Body of pancreas (tissue), 4 donors: ENCODE results near the gene DTX3L. TPM values are rescaled to one million over a fixed set of nuclear protein-coding genes. Genes with fewer than 3 reads are reported as not detected.
"Not testable (repeated sequence)": the region's sequence is repeated elsewhere in the genome, so short reads cannot be mapped to it uniquely, and the experiment has no call there.

ENCODE experiments used
- ATAC-seq: fragments of 150-250 bp; one replicate; pipeline ENCODE4 v1.9.1; 2016
- DNase-seq, 4 donors: peaks; one replicate each; pipeline ENCODE4 v3.0.0-alpha.2; 2019
- H3K27ac ChIP-seq, 4 donors: fragments of 200-600 bp; sonication (generic); 1 replicate in 3 of 4; 2 replicates in 1 of 4; pipeline versions ENCODE4 v1.5.1 to v1.6.1; 2016 to 2019; ENCODE audit warnings: mild to moderate bottlenecking in 1 of 4, mixed read lengths in 1 of 4, moderate library complexity in 1 of 4
- H3K27me3 ChIP-seq, 2 donors: fragments of 200-600 bp; sonication (generic); one replicate each; pipeline ENCODE4 v1.6.0; 2016; ENCODE audit warnings: mild to moderate bottlenecking in 1 of 2
- H3K36me3 ChIP-seq, 2 donors: fragments of 200-600 bp; sonication (generic); replicated peaks in 1 of 2; 2 replicates each; pipeline ENCODE4 v1.5.1; 2016; ENCODE audit warnings: low read depth in 2 of 2; ENCODE audit not compliant: insufficient read depth in 1 of 2
- H3K4me1 ChIP-seq: fragments of 200-600 bp; sonication (generic); one replicate; pipeline ENCODE4 v1.6.0; 2016
- H3K4me3 ChIP-seq, 2 donors: fragments of 200-600 bp; sonication (generic); 1 replicate in 1 of 2; 2 replicates in 1 of 2; pipeline ENCODE4 v1.5.1; 2016 to 2019
- H3K9me3 ChIP-seq, 3 donors: fragments of 200-600 bp; sonication (generic); 1 replicate in 2 of 3; 2 replicates in 1 of 3; pipeline ENCODE4 v1.5.1; 2016
- POLR2A ChIP-seq, 3 donors: fragments of 450-650 bp; IDR thresholded peaks; one replicate each; pipeline ENCODE4 v1.6.1; 2016; ENCODE audit warnings: antibody characterized with exemption in 3 of 3, mild to moderate bottlenecking in 2 of 3
- WGBS, 2 donors: methylation state at CpG; one replicate each; pipeline ENCODE4 v1.1.5; 2017; 5-methylcytosine and 5-hydroxymethylcytosine counted together
- intact Hi-C: fragments of 100-400 bp; cut with DNase I; formaldehyde crosslinking; loops from one replicate; pipeline ENCODE4 v1.15.1; 2023
- total RNA-seq, 2 donors: library from RNA; depleted of rRNA; stranded (reverse); fragments of >200 nt; gene quantifications; one replicate each; pipeline ENCODE4 v1.1.0, GENCODE V29; 2016
- TF ChIP-seq, protein P1 (sequence below), 7 experiments: fragments of 450-650 bp in 4 of 7; fragments of 200-600 bp in 3 of 7; sonication (generic) in 3 of 7; IDR thresholded peaks; one replicate each; pipeline ENCODE4 v1.5.1; 2016 to 2019; ENCODE audit warnings: antibody characterized with exemption in 7 of 7

The DTX3L gene
- total RNA-seq, 2 donors from 2014 or later, result 13.5 to 17.6 TPM

DNA sequence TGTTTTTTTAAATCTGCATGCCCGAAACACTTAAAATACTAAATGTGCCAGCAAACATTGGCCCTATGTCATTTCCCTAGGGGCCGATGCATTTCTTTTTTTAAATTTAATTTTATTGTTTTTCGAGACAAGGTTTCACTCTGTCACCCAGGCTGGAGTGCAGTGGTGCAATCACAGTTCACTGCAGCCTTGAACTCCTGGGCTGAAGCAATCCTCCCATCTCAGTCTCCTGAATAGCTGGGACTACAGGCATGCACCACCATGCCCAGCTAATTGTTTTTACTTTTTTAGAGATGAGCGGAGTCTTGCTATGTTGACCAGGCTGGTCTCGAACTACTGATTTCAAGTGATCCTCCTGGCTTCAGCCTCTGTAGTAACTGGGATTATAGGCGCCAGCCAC lies 5.5 kb upstream of the DTX3L start:
- peaks cover 0 to 12% of the 10 kb centered on the region in 2 donors for H3K36me3 ChIP-seq
- no peak for DNase-seq
- H3K4me3 ChIP-seq, result no peak overlapping the region
- no peaks in the 10 kb centered on the region for H3K9me3 ChIP-seq
- H3K27me3 ChIP-seq, result no peaks in the 10 kb centered on the region
- WGBS, 2 donors, result 88% methylated on average over 6 of the region's 6 CpGs
- intact Hi-C loops, result no loop called here
- no peak for TF ChIP-seq POLR2A (IDR thresholded peaks at IDR 0.05)
- TF ChIP-seq, protein P1, sequence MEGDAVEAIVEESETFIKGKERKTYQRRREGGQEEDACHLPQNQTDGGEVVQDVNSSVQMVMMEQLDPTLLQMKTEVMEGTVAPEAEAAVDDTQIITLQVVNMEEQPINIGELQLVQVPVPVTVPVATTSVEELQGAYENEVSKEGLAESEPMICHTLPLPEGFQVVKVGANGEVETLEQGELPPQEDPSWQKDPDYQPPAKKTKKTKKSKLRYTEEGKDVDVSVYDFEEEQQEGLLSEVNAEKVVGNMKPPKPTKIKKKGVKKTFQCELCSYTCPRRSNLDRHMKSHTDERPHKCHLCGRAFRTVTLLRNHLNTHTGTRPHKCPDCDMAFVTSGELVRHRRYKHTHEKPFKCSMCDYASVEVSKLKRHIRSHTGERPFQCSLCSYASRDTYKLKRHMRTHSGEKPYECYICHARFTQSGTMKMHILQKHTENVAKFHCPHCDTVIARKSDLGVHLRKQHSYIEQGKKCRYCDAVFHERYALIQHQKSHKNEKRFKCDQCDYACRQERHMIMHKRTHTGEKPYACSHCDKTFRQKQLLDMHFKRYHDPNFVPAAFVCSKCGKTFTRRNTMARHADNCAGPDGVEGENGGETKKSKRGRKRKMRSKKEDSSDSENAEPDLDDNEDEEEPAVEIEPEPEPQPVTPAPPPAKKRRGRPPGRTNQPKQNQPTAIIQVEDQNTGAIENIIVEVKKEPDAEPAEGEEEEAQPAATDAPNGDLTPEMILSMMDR (IDR thresholded peaks at IDR 0.05), result no peak
- no peak overlapping the region for H3K27ac ChIP-seq
- H3K4me1 ChIP-seq, result peaks cover 22% of the 10 kb centered on the region
- ATAC-seq, result no peak

DNA sequence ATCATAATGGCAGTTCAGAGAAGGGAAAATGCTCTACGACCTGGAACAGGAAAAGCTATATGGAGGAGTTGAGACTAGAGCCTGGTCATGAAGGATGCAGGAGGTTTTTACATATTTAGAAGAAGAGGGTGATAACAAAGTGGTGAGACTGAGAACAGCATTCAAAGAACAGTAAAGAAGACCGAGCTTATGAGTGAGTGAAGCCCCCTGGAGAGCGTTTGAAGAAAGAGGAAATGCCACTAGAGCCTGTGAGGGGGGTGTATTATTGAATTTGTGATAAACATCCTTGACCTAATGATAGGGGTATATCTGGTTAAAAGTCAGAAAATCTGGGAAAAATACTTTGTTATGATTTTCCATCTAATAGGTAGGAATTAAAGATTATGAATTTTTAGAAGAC lies 4.2 kb upstream of the DTX3L start:
- Histone ChIP-seq H3K4me3 (no peak overlapping the region), H3K4me1 (peaks cover 25% of the 10 kb centered on the region), H3K27me3 (no peaks in the 10 kb centered on the region), H3K27ac (no peak overlapping the region), H3K36me3 (peaks cover 0 to 12% of the 10 kb centered on the region in 2 donors), H3K9me3 (no peaks in the 10 kb centered on the region)
- intact Hi-C loops, result no loop called here
- 84 to 93% methylated on average over 3 of the region's 3 CpGs for WGBS, 2 donors
- ATAC-seq, result no peak
- TF ChIP-seq, protein P1 (IDR thresholded peaks at IDR 0.05), result no peak
- TF ChIP-seq POLR2A (IDR thresholded peaks at IDR 0.05), result no peak
- DNase-seq, result no peak

DNA sequence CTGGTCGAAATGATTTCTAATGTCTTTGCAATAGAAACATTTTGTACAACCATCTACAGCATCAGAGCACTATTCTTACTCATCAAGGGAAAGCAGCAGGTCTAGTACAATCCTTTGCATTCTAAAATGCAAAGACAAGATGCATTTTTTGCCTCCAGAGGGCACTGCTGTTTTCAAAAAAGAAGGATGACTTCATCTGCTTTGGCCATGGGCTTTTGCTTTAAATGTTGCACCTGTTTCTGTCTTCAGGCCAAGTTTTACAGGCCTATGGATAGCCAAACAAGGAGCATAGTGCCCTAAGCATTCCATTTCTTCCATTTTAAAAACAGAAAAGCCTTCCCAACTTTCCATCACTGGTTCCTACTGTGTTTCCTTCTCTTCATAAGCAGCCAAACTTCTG lies 3.5 kb upstream of the DTX3L start:
- intact Hi-C loops, result no loop called here
- Histone ChIP-seq H3K4me3 (no peak overlapping the region), H3K9me3 (no peaks in the 10 kb centered on the region), H3K27ac (peak overlapping the region in 3 of 4 donors; percentile 26 to 46 (median 34)), H3K36me3 (peaks cover 0 to 10% of the 10 kb centered on the region in 2 donors), H3K27me3 (no peaks in the 10 kb centered on the region), H3K4me1 (peaks cover 33% of the 10 kb centered on the region)
- ATAC-seq (peak; percentile 62), DNase-seq (peak; percentile 69 to 84 (median 72))
- TF ChIP-seq POLR2A (IDR thresholded peaks at IDR 0.05), result no peak
- TF ChIP-seq, protein P1 (IDR thresholded peaks at IDR 0.05), result peak in 6 of 7 experiments; percentile 48 to 85 (median 79)
- 75% methylated on average over 1 of the region's 1 CpG for WGBS, 2 donors

DNA sequence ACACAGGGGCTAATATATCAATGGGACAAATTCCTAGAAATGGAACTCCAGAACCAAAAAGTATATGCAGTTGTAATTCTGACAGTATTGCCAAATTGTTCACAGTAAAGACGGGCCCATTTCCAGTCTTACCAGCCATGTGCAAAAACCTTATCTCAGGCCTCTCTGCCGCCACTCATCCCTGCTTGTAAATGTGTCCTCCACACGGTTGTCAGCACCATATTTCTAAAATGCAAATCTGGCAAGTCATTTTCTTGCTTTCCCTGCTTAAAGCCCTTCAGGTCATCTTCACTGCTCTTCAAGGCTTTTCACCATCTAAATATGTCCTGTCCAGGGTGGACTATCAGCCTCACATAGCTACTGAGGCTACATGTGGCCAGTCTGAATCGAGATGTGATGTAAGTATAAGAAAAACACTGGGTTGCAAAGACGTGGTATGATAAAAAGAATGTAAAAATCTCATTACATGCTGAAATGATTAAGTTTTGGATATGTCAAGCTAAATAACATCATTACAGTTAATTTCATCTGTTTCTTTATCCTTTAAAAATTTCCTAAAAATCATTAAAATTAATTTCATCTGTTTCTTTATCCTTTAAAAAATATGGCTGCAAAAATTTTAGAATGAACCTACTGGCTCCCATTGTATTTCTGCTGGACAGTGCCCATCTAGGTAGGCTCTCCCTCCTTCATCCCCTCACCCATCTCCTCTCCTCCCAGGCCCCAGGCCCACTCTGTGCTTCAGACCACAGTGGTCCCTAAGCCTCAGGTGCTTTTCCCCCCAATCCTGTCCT lies 1.0 kb upstream of the DTX3L start:
- DNase-seq, result no peak
- WGBS, 2 donors, result 56% methylated on average over 5 of the region's 5 CpGs
- peaks cover 38% of the 10 kb centered on the region for H3K4me1 ChIP-seq
- H3K36me3 ChIP-seq, result peaks cover 0 to 7% of the 10 kb centered on the region in 2 donors
- no peaks in the 10 kb centered on the region for H3K9me3 ChIP-seq
- H3K27ac ChIP-seq, result peak overlapping the region; percentile 87 to 96 (median 94)
- no peak for TF ChIP-seq POLR2A (IDR thresholded peaks at IDR 0.05)
- TF ChIP-seq, protein P1 (IDR thresholded peaks at IDR 0.05), result no peak
- H3K27me3 ChIP-seq, result no peaks in the 10 kb centered on the region
- H3K4me3 ChIP-seq, result peak overlapping the region; percentile 18 to 87
- no peak for ATAC-seq
- intact Hi-C loops, result no loop called here

DNA sequence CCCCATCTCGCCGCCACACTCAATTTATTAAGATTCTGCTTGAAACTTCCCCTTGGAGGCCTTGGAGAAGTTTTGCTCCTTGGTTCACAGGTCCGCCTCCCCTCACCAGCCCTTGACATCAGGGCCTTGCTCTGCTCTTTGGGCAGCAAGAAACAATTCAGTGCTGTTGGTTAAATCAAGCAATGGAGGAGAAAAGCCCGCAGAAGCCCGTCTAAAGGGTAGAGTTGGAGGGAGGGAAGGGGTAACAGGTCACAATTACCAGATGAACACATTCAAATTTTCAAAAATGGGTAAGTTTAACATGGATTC lies 467 bp upstream of the DTX3L start:
- intact Hi-C loops, result no loop called here
- Histone ChIP-seq H3K9me3 (no peaks in the 10 kb centered on the region), H3K4me1 (peaks cover 41% of the 10 kb centered on the region), H3K27me3 (no peaks in the 10 kb centered on the region), H3K36me3 (peaks cover 0 to 4% of the 10 kb centered on the region in 2 donors), H3K27ac (peak overlapping the region; percentile 87 to 96 (median 94)), H3K4me3 (peak overlapping the region; percentile 18 to 87)
- ATAC-seq (no peak), DNase-seq (peak in 2 of 4 donors; percentile 16 to 20)
- no peak for TF ChIP-seq POLR2A (IDR thresholded peaks at IDR 0.05)
- TF ChIP-seq, protein P1 (IDR thresholded peaks at IDR 0.05), result no peak
- 24 to 26% methylated on average over 5 of the region's 5 CpGs for WGBS, 2 donors

DNA sequence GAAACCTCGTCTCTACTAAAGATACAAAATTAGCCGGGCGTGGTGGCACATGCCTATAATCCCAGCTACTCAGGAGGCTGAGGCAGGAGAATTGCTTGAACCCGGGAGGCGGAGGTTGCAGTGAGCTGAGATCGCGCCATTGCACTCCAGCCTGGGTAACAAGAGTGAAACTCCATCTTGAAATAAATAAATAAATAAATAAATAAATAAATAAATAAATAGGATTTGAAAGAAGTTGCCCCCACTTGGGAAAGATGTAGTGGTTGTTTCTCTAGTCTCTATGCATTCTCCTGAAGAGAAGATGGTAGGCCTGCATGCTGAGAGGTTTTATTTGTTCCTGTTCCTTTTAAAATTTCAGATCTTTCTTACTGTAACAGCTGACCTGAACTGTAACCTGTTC lies 4.0 kb downstream of the DTX3L start:
- H3K9me3 ChIP-seq, DNase-seq, ATAC-seq, H3K4me3 ChIP-seq, H3K27ac ChIP-seq, H3K27me3 ChIP-seq, H3K36me3 ChIP-seq, intact Hi-C loops: not testable (repeated sequence)
- WGBS, 2 donors, result 95 to 99% methylated on average over 7 of the region's 7 CpGs
- peaks cover 30% of the 10 kb centered on the region for H3K4me1 ChIP-seq
